T-helper 1 cell (primary cell): ENCODE measurements around the gene EEF1A2.
"Not testable (repeated sequence)": the region's sequence is repeated elsewhere in the genome, so short reads cannot be mapped to it uniquely, and the experiment has no call there.

Experiments used
- DNase-seq, 5 donors: peaks; one replicate each; pipeline ENCODE4 v3.0.0-alpha.2; 2012 to 2020

Gene EEF1A2

DNA sequence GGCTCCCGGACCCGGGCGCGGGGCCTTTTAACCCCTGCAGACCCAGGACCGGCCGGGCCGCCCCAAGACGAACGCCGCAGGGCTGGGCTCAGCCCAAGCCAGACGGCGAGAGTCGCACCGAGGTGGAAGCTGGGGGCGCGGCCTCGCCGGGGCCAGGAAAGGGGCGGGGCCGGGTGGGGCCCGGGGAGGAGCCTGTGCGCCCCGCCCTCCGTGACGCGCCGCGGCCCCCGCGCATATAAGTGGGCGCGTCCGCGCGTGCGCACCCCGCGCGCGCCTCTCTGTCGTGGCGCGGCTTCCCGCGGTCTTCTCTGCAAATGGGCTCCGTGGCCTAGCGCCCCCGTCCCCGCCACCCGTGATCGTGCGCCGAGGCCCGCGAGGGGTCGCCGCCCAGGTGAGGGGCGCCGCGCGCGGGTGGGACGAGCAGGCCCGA is 21.6 kb upstream of the EEF1A2 start, which contains the start of gene PPDPF:
PPDPF (plus strand) TSS at position 262 of the 430 bp plus-strand sequence. CDS start 544 bp downstream, outside the sequence.
- peak; percentile 72 to 89 (median 78) for DNase-seq

DNA sequence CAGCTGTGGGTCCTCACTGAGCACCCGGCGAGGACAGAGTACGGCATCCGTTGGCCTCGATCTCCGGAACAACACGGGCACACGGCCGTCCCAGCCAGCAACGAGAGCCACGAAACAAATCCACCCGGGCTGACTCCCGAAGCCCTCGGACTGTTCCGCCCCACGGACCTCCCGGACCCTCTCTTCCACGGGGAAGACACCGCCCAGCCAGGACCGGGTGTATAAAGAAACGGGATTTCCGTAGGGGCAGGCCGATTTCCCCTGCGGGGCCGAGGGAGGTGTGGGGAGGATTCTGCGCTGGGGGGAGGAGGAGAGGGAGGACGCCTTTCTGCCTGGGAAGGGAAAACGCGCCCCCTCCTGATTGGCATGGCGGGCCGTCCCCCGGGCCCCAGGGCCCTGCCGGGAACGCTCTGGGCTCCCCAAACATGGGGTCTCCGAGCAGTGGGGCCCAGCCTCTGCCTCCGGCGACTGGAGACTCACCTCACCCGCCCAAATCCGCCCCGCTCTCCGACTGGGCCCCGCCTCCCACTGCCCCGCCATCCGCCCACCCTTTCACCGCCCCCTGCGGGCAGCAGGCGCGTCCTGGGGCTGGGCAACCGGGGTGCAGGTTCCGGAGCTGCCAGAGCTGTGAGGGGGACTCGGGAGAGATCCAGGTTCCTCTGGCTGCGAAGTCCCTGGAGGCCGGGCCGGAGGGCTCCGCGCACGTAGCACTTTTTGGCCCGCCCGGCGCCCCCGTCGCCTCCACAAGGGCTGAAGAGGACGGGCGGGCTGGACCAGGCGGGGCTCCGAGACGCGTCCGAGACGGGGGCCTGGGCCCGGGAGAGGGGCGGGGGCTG is 21.0 kb upstream of the EEF1A2 start:
- DNase-seq = peak; percentile 52 to 67 (median 62)

DNA sequence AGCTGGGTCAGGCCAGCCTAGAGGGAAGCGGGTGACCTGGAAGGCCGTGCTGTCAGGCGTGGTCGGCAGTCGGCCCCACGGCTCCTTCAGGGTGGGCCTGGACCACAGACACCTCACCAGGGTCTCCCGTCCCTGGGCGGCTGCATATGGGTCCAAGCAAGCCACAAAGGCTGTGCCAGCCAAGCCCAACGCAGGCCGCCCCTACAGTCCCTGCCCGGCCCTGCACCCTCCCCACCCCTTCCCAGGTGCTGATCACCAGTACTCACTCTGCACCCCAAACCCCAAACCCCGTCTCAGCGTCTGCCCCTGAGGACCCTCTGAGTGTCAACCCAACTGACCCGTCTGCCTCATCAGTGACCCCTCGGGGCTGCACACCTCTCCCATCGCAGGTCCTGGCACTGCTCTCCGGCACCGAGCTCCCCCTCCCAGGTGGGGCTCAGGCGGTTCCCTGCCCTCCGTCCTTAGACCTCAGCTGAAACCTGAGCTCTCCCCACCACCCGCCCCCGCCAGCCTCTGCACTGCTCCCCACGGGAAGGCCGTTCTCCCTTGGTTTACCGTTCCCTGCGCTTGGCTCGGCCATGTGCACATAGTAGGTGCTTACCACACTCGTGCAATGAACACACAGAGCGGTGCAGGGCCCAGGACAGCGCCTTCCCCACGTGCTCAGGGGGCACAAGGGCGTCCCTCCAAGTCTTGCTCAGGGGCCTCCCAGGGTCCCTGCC is 20.2 kb upstream of the EEF1A2 start:
- DNase-seq = peak in 2 of 5 donors; percentile 5 to 12

DNA sequence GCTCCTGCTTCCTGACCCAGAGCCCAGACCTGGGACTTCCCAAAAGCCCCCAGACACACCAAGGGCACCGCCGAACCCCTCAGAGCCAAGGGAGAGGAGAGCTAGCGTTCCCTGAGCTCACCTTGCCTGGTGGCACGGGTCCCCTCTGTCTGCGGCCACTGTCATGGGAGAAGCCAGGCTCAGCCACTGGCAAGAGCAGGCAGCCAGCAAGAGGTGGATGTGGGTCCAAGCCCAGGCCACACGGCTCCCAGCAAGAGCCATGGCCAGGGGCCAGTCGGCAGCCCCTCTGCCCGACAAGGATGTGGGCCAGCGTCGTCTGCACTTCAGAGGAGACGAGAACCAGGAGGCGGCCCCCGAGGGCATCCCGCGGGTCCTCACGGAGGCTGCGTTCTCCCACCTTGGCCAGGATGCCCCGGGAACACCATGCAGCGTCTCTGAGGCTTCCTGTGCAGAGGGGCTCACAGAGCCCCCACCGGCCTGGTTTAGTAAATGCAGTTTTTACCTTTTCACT is 19.5 kb upstream of the EEF1A2 start:
- DNase-seq = peak in 1 of 5 donors; percentile 4

DNA sequence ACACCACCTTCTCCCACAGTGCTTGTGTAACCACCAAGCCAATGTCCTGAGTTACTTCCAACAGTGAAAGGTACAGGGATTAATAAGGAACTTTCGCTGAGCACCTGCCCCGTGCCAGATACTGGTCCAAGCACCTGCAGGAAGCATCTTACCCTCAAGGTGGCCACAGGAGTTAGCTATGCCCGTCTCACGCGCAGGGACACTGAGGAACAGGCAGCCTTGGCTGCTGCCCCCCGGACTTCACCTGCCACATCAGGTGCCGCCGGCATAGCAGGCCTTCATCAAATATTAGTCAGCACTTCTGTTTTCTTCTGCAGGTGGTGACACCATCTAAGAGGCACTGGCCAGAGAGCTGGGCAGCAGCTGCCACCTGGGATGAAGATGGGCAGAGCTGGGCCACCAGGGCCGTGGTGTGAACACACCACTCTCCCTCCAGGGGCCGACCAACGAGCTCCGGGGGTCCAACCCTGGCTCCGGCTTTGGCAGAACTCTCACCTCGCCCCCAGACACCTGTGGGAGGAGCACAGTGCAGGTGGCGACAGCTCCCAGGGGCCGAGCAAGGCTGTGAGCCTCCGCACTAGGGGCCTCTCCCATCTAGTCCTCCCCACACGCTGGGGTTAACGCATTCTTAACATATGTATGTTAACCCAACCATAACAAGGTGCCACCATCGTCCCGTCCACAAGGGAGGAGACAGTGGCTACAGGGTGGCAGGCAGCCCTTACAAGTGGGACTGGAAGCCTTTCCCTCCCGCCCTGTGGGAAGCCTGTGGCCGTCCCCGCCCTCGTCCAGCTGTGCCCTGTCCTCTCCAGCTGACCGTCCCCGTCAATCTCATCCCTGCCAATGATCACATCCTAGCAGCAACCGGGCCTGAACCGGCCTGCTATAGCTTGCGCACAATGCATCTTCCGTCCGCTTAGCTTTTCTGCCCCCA is 18.8 kb upstream of the EEF1A2 start:
- peak in 1 of 5 donors; percentile 9 for DNase-seq

DNA sequence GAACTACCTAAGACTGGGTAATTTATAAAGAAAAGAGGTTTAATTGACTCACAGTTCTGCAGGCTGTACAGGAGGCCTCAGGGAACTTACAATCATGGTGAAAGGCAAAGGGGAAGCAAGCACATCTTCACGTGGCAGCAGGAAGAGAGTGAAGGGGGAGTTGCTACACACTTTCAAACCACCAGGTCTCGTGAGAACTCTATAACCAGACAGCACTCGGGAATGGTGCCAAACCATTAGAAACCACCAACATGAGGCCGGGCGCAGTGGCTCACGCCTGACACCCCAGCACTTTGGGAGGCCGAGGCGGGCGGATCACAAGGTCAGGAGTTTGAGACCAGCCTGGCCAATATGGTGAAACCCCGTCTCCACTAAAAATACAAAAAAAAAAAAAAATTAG is 15.6 kb upstream of the EEF1A2 start:
- DNase-seq = not testable (repeated sequence)

DNA sequence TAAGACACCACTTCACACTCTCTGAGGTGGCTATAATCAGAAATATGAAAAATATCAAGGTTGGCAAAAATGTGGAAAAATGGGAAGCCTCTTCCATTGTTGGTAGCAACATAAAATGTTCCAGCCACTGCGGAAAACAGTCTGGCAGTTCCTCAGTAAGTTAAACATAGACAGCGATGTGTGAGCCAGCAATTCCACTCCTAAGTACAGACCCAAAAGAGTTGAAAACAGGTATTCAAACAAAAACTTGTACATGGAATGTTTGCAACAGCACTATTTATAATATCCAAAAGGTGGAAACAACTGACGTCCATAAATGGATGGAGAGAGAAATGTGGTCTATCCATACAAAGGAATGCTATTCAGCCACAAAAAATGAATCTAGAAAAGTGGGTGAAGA is 14.3 kb upstream of the EEF1A2 start:
- DNase-seq = no peak

DNA sequence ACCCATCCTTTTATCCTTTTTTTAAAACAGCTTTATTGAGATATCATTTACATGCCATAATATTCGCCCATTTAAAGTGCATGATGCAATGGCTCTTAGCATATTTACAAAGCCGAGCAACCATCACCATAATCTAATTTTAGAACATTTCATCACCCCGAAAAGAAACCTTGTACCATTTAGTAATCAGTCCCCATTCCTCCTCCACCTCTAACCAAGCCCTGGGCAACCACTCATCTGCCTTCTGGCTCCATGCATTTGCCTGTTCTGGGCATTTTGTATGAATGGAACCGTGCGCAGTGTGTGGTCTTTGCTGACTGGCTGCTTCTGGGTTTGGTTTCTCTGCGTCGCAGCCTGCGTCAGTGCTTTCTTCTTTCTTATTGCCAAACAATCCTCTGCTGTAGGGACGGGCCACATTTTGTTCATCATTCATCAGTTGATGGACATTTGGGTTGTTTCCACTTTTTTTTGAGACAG is 10.2 kb upstream of the EEF1A2 start:
- no peak for DNase-seq

DNA sequence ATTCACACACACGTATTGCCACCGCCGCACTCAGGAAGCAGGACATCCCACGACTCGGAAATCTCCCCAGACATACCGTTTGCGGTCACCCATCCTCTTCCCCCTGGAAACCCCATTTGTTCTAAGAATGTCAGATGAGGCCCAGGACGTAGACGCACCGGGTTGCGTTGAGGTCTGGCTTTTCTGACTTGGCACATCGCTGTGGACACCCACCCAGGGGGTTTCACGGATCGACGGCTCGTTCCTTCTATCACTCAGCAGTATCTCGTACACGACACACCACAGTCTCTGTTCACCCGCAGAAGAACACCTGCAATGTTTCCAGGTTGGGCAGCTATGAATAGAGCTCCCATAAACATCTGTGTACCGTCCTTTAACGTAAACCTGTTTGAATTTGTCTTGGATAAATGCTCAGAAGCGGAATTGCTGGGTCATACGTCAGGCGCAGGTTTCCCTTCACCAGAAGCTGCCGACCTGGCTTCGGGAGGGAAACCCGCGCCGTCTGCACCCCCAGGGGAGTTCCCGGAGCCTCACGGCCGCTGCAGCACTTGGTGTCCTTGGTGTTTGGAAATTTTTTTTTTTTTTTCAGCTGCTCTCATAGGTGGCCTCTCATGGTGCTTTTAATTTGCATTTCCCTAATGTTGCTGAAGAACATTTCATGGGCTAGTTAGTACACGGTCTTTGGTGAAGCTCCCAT is 9.3 kb upstream of the EEF1A2 start:
- peak in 1 of 5 donors; percentile 17 for DNase-seq

DNA sequence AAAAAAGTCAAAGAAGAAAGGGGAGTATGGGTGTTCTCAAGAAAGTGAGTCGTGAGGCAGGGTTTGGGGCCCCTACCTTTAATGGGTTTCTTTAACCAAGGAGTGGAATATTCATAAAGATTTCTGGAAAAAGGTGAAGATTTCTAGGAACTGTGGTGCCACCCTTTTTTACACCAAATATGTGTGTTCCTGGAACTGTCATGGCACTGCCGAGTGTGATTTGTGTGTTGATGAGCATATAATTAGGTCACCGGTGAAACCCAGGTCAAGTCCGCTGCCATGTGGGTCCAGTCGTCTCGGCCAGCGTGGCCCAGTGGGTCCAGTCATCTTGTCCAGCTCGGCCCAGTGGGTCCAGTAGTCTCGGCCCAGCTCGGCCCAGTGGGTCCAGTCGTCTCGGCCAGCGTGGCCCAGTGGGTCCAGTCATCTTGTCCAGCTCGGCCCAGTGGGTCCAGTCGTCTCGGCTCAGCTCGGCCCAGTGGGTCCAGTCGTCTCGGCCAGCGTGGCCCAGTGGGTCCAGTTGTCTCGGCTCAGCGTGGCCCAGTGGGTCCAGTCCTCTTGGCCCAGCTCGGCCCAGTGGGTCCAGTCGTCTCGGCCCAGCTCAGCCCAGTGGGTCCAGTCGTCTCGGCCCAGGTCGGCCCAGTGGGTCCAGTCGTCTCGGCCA is 8.3 kb upstream of the EEF1A2 start:
- DNase-seq = no peak

DNA sequence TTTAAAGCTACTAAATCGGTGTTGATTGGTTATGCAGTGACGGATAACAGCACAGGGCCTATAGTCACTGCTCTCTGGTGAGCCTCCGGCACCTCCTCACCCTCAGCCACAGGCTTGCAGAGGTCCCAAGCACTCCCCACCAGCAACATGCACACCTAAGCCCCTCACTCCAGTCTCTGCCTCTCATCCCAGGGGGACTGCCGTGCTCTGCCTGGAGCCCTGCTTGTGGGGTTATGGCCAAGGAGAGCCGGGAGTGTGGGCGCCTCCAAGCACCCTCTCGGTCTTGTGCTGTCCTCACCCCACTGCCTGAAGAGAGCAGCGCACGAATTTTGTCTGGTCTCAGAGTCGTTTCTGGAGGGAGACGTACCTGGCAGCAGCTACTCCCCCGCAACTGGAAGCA is 6.8 kb upstream of the EEF1A2 start:
- DNase-seq = no peak

DNA sequence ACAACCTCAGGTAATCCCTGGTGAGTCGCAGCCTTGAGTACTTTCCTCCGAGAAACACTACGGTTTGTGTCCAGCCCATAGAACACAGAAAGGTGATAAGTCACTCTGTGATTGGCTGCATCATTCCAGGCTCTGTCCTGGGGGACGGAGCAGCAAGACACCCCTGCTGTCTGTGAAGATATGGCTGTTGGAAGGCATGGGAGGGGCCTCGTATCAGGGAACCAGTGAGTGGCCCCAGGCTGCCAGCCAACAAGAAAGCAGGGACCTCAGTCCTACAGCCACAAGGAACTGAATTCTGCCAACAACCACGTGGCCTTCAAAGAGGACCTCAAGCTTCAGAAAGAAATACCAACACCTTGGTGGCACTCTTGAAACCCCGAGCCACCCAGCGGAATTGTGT is 6.4 kb upstream of the EEF1A2 start:
- DNase-seq = no peak

DNA sequence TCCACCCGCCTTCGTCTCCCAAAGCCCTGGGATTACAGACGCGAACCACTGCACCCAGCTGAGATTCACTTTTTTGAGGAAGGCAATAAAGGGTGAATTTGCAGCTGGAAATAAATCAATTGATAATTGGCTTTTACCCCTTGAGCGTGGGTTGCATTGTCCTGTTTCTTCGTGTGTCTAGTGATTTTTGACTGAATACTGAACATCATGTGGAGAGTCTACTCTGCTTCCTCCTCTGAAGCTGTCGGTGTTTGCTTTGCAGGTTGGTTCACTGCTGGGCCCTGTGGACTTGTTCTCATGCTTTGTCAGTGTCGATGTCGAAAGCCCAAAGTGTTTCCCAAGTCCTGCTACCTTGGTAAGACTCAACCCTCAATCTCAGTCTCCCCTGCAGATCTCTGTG is 5.8 kb upstream of the EEF1A2 start:
- no peak for DNase-seq

DNA sequence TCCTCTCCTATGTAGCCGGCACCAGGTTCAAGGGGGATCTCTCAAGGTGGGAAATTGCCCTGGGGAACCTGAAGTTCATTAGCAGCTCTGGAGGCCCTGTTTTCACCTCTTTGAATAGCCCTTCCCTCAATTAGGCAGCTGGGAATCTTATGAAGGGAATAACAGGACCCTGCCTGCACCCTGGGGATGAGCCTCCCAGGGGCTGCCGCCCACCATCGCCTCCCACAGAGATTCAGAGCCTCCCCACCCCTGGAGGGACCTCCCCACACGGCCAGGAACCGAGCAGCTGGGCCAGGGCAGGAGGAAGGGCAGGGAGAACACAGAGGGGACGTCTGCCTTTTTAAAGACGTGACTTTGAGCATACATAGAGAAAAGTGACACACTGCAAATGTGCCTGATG is 4.6 kb upstream of the EEF1A2 start:
- DNase-seq = no peak

DNA sequence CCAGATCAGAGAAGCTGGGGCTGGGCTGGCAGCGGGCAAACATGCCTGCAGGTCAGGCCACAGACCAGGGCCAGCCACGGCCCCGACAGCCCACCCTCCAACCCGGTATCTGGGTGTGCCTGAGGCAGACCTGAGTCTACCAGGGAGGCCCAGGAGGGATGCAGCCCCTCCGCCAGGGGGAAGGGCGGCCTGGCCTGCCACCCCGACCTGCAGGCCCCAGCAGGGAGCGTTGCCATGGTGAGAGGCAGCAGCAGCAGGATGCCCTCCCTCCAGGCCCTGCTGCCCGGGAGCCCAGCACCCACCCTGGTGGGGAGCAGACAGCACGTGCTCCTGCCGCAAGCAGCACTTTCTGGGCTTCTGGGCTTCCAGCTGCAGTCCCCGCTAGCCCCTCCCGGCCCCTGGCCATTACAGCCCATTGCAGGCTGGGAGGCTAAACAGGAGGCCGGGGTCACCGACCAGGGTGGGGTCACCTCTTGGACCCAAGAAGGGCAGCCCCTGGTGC is 3.8 kb upstream of the EEF1A2 start:
- DNase-seq = no peak

DNA sequence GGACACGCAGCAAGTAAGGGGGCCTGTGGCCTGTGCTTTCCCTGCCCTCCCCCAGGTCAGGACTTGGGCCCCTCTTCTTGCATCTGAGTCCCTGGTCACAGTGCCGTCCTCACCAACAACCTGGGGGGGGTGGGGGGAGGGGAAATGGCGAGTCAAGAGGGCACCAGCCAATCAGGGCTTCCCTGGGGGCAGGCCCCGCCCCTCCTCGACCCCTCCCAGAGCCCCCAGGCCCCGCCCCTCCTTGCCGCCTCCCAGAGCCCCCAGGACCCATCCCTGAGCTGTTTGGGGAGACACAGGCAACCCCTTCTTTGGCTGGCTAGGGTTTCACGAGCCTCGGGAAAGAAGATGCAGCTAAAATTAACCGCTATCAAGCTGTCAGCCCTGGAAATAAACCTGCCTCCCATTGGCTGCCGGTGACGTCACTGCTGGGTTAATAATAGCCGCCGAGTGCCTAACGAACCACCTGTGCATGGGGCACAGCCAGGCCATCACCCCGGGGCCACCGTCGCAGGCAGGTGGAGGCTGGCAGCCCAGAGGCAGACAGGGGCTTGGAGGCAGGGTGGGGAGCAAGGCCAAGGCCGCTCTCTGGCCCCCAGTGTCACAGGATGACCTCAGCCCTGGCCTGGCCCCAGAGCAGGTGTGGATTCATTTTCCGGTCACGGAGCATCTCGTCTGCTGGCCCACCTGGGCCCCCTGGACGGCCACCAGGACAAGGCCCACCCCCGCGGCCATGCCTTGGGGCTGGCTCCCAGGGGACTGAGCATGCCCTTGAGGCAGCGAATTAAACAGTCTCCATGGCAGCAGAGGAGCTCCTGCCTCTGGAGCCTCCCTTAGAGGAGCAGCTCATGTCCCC is 3.2 kb upstream of the EEF1A2 start:
- DNase-seq = no peak

DNA sequence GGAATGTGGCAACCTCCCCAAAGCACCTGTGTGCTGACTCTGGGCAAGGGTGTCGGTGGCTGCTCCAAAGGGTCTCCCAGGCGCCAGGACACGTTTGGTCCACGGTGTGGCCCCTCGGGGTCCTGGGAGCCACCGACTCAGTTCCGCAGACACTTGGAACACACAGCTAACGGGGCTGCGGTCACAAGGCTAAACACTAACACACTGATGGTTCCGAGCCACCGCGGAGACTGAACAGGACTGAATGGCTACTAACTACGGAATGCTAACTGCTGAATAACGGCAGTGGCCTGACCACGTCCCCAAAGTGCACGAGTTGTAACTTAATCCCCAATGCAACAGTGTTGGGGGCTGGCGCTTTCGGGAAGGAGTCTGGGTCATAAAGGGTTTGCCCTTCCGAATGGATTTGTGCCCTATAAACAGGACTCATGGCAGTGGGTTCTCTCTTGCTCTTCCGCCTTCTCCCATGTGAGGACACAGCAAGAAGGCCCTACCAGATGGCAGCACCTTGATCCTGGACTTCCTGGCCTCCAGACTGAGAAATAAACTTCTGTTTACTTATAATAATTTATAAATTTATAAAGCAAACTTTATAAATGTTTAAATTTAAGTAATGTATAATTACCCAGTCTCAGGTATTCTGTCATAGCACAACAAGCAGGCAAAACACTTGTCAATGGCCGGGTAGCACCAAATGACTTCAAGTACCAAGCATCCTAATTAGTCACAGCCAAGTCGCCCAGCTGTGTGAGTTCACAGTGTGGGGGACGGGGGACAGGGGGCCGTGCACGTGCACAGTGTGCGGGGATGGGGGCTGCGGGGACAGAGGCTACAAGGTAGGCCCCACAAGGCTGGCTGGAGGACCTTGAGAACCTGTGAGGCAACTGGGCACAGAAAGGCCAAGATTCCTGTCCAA is 2.3 kb upstream of the EEF1A2 start:
- no peak for DNase-seq

DNA sequence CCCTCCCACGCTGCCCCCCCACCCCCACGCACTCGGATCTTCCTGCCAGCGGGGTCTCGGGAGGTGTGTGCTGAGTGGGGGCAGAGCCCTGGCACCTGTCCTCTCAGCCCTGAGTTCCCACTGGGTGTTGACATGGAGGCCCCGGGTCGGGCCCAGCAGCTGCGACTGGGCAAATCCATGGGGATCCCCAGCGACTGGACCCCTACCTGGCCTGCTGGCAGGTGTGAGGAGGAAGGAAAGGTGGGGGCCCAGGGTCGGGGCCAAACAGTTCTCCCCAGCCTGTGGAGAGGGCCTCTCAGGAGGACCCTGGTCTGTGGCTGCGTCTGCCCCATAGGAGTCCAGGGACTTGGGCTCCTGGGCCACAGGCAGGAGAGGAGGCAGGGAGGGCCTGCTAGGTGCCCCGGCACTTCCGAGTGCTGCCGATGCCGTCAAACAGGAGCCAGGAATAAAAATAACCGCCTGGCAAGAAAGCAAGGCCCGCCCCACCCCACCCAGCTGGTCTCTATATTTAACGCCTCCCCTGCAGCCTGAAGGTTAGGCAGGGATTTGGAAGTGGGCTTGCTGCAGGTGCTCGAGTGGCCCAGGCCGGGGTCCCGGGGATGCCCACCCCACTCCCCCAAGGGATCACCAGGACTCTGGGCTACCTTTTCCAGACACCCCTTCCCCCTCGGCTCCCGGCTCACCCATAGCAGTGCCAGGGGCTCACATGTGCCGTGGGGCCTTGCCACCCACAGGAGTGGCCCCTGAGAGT is 1.4 kb upstream of the EEF1A2 start:
- DNase-seq = no peak
